HCT116 (cell line): Measurements from ENCODE around the gene KLHL18. TPM values are rescaled to one million over a fixed set of nuclear protein-coding genes. Genes with fewer than 3 reads are reported as not detected.
A peak's percentile ranks its signal among the peaks of the same experiment; 100 is the strongest.

Source experiments
- ATAC-seq: fragments of 200-7000 bp; cut with Tn5 transposase; 2 replicates; pipeline ENCODE4 v1.9.1; 2020; ENCODE audit warnings: mild to moderate bottlenecking, moderate library complexity
- BruUV-seq: library from RNA; stranded (reverse); fragments of 400-500 nt; replicated peaks from 2 replicates; lab custom pipeline; 2021; lab: Mats Ljungman, UMichigan
- CTCF ChIA-PET: fragments of 300-600 bp; sonication (Branson Sonifier 250); formaldehyde crosslinking; loops from one replicate; lab custom pipeline; 2021; ENCODE audit warnings: antibody characterized with exemption; lab: Charles Lee
- POLR2A ChIA-PET: fragments of 300-600, 350-600 bp; sonication (Branson Sonifier 250); formaldehyde crosslinking; loops from one replicate; lab custom pipeline; 2021; ENCODE audit warnings: antibody characterized with exemption; lab: Charles Lee
- RAD21 ChIA-PET, 2 experiments: fragments of 300-600 bp; sonication (Branson Sonifier 250); formaldehyde crosslinking; loops; one replicate each; lab custom pipeline; 2023; ENCODE audit warnings: low total read pairs in 2 of 2; ENCODE audit not compliant: uncharacterized antibody in 2 of 2, unreplicated experiment in 2 of 2, low non-redundant PET in 1 of 2; lab: Charles Lee
- DNase-seq: peaks from one replicate; pipeline ENCODE4 v3.0.0-alpha.2; 2010; ENCODE audit warnings: low read depth, low spot score
- H2AFZ ChIP-seq: fragments of 200-600 bp; shearing (Covaris generic), sonication (generic); 2 replicates; pipeline ENCODE4 v1.6.1; 2017; ENCODE audit warnings: low read depth, mixed run types, mixed read lengths, antibody characterized with exemption, low read length; ENCODE audit not compliant: poor library complexity, severe bottlenecking
- H3K27ac ChIP-seq: 2 replicates; pipeline ENCODE4 v1.5.1; 2012; ENCODE audit warnings: low read depth, low read length
- H3K27me3 ChIP-seq: fragments of 200-600 bp; sonication (generic); 2 replicates; pipeline ENCODE4 v1.6.1; 2016; ENCODE audit warnings: mixed run types, low read length, mixed read lengths; ENCODE audit not compliant: insufficient read depth
- H3K36me3 ChIP-seq, 2 experiments: fragments of 200-500 bp in 1 of 2; fragments of 200-600 bp in 1 of 2; sonication (Bioruptor generic) in 1 of 2; sonication (generic) in 1 of 2; 2 replicates each; pipeline versions ENCODE4 v1.5.1 to v1.6.1; 2014 to 2016; ENCODE audit warnings: low read length in 2 of 2, inconsistent platforms in 1 of 2, mixed read lengths in 1 of 2, mixed run types in 1 of 2; ENCODE audit not compliant: insufficient read depth in 2 of 2, control insufficient read depth in 1 of 2
- H3K4me1 ChIP-seq, 2 experiments: fragments of 200-600 bp in 1 of 2; sonication (generic) in 1 of 2; 2 replicates each; pipeline versions ENCODE4 v1.5.1 to v1.6.1; 2012 to 2017; ENCODE audit warnings: low read length in 2 of 2, inconsistent platforms in 1 of 2, mild to moderate bottlenecking in 1 of 2, mixed read lengths in 1 of 2, mixed run types in 1 of 2, moderate library complexity in 1 of 2; ENCODE audit not compliant: insufficient read depth in 2 of 2, control insufficient read depth in 1 of 2
- H3K4me2 ChIP-seq: fragments of 200-600 bp; sonication (generic); 2 replicates; pipeline ENCODE4 v1.6.1; 2017; ENCODE audit warnings: mixed run types, low read length, mixed read lengths
- H3K4me3 ChIP-seq, 2 experiments: fragments of 200-600 bp in 1 of 2; sonication (generic) in 1 of 2; replicated peaks in 1 of 2; 2 replicates each; pipeline ENCODE4 v1.5.1; 2011 to 2016; ENCODE audit warnings: low read length in 2 of 2, control low read depth in 1 of 2, low read depth in 1 of 2, mild to moderate bottlenecking in 1 of 2, mixed read lengths in 1 of 2, mixed run types in 1 of 2
- H3K79me2 ChIP-seq: fragments of 200-600 bp; sonication (generic); 2 replicates; pipeline ENCODE4 v1.6.1; 2017; ENCODE audit warnings: mild to moderate bottlenecking, mixed run types, low read length, moderate library complexity, mixed read lengths; ENCODE audit not compliant: insufficient read depth
- H3K9ac ChIP-seq: fragments of 200-600 bp; sonication (generic); 2 replicates; pipeline ENCODE4 v1.6.1; 2016; ENCODE audit warnings: low read length, mixed read lengths
- H3K9me2 ChIP-seq: fragments of 200-600 bp; sonication (generic), shearing (Covaris generic); 2 replicates; pipeline ENCODE4 v1.6.1; 2017; ENCODE audit warnings: mixed run types, mild to moderate bottlenecking, moderate library complexity; ENCODE audit not compliant: insufficient read depth
- H3K9me3 ChIP-seq, 2 experiments: fragments of 200-500 bp in 1 of 2; fragments of 200-600 bp in 1 of 2; sonication (Bioruptor generic) in 1 of 2; sonication (generic) in 1 of 2; 2 replicates each; pipeline ENCODE4 v1.6.1; 2014 to 2017; ENCODE audit warnings: low read length in 2 of 2, mixed read lengths in 2 of 2, inconsistent platforms in 1 of 2, low read depth in 1 of 2, mild to moderate bottlenecking in 1 of 2, mixed run types in 1 of 2, moderate library complexity in 1 of 2; ENCODE audit not compliant: control insufficient read depth in 1 of 2, insufficient read depth in 1 of 2
- H4K20me1 ChIP-seq: fragments of 200-600 bp; sonication (generic), shearing (Covaris generic); 2 replicates; pipeline ENCODE4 v1.6.1; 2017; ENCODE audit warnings: mixed run types, mild to moderate bottlenecking, moderate library complexity; ENCODE audit not compliant: insufficient read depth
- EGR1 ChIP-seq: IDR thresholded peaks from 2 replicates; pipeline ENCODE4 v1.6.1; 2012; ENCODE audit warnings: low read depth
- POLR2A ChIP-seq: IDR thresholded peaks from 2 replicates; pipeline ENCODE4 v1.7.0; 2011; ENCODE audit warnings: borderline replicate concordance; ENCODE audit not compliant: insufficient read depth, insufficient read length; ENCODE audit errors: extremely low read depth
- POLR2AphosphoS5 ChIP-seq: IDR thresholded peaks from 2 replicates; pipeline ENCODE4 v1.6.1; 2011; ENCODE audit warnings: mild to moderate bottlenecking, low read depth, low read length, moderate library complexity
- RAD21 ChIP-seq: IDR thresholded peaks from 2 replicates; pipeline ENCODE4 v1.6.1; 2012; ENCODE audit warnings: low read depth, mild to moderate bottlenecking
- SP1 ChIP-seq: IDR thresholded peaks from 2 replicates; pipeline ENCODE4 v1.6.1; 2012; ENCODE audit warnings: low read depth
- TCF7L2 ChIP-seq: IDR thresholded peaks from 2 replicates; pipeline ENCODE4 v1.7.0; 2011; ENCODE audit warnings: borderline replicate concordance, inconsistent platforms; ENCODE audit not compliant: insufficient read depth, insufficient read length; ENCODE audit errors: extremely low read depth
- YY1 ChIP-seq: IDR thresholded peaks from 2 replicates; pipeline ENCODE4 v1.6.1; 2011; ENCODE audit warnings: low read length, low read depth, moderate library complexity, mild to moderate bottlenecking; ENCODE audit not compliant: insufficient replicate concordance; ENCODE audit errors: extremely low read depth
- ZFX ChIP-seq: fragments of 450-650 bp; IDR thresholded peaks from 2 replicates; pipeline ENCODE4 v1.6.1; 2017
- intact Hi-C: fragments of 100-400 bp; cut with micrococcal nuclease; formaldehyde crosslinking; loops from 2 replicates; pipeline ENCODE4 v1.10.0; 2022
- total RNA-seq: library from RNA; stranded (reverse); gene quantifications from one replicate; pipeline ENCODE4 v1.2.1, GENCODE V29; 2021; ENCODE audit not compliant: unreplicated experiment
- TF ChIP-seq, protein P1 (sequence below): IDR thresholded peaks from 2 replicates; pipeline ENCODE4 v1.6.1; 2011; ENCODE audit warnings: mild to moderate bottlenecking, low read length, moderate library complexity; ENCODE audit not compliant: insufficient replicate concordance; ENCODE audit errors: extremely low read depth

KLHL18 gene
- total RNA-seq, 1 experiment from 2014 or later, result 32.3 TPM

DNA sequence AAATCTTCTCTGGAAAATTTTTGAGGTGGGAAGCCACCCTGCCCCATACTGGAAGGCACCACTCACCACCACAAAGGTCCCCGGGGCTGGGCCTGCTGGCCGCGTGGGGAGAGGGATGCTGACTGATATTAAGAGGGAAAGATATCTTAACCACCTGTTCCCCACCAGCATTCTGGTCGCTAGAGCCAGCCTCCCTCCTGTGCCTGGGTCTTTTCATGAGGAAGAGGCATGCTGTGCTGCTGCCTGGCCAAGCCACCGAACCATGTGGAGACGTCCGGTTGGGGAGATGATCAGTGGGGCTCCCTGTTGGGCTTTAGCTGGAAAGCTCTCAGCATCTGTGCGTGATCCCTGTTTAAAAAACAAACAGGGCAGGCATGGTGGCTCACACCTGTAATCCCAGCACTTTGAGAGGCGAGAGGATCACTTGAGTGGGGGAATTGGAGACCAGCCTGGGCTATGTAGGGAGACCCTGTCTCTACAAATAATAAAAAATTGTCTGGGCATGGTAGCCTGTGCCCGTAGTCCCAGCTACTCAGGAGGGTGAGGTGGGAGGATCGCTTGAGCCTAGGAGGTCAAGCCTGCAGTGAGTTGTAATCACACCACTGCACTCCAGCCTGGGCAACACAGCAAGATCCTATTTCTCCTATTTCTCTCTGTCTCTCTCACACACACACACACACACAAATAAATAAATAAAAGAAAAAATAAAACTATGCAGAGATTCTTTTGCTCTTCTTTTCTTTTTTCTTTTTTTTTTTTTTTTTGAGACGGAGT is 1.0 kb downstream of the KLHL18 start:
- peak; percentile 12; the same call in 1 of the 2 replicates for ATAC-seq
- Histone ChIP-seq H3K9me3 (no peaks in the 10 kb centered on the region), H3K4me3 (peak overlapping the region; percentile 84 to 99), H3K36me3 (peaks cover under 1 to 7% of the 10 kb centered on the region in 2 experiments; a peak in 1 of 4 replicates), H3K9me2 (no peaks in the 10 kb centered on the region), H3K79me2 (peaks cover 77% of the 10 kb centered on the region), H3K27me3 (no peaks in the 10 kb centered on the region), H4K20me1 (no peaks in the 10 kb centered on the region), H2AFZ (no peak overlapping the region), H3K4me1 (peaks cover 11 to 19% of the 10 kb centered on the region in 2 experiments; a peak in 3 of 4 replicates), H3K4me2 (peak overlapping the region; percentile 74), H3K9ac (peak overlapping the region; percentile 91), H3K27ac (peak overlapping the region; percentile 76)
- ChIA-PET RAD21 (no interaction called here), POLR2A (interaction anchor here (0.7 kb wide), 1 partner anchor 96 kb away, joined by 5 read pairs; no protein-coding TSS in a partner anchor), CTCF (no interaction called here)
- intact Hi-C loops, result no loop called here
- TSS peak; percentile 84 for BruUV-seq
- no peak for DNase-seq
- no peak for TF ChIP-seq POLR2AphosphoS5
- TF ChIP-seq YY1, result no peak
- no peak for TF ChIP-seq POLR2A
- no peak for TF ChIP-seq RAD21
- TF ChIP-seq SP1, result no peak
- TF ChIP-seq, protein P1, sequence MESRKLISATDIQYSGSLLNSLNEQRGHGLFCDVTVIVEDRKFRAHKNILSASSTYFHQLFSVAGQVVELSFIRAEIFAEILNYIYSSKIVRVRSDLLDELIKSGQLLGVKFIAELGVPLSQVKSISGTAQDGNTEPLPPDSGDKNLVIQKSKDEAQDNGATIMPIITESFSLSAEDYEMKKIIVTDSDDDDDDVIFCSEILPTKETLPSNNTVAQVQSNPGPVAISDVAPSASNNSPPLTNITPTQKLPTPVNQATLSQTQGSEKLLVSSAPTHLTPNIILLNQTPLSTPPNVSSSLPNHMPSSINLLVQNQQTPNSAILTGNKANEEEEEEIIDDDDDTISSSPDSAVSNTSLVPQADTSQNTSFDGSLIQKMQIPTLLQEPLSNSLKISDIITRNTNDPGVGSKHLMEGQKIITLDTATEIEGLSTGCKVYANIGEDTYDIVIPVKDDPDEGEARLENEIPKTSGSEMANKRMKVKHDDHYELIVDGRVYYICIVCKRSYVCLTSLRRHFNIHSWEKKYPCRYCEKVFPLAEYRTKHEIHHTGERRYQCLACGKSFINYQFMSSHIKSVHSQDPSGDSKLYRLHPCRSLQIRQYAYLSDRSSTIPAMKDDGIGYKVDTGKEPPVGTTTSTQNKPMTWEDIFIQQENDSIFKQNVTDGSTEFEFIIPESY, result no peak
- no peak for TF ChIP-seq ZFX
- TF ChIP-seq EGR1, result no peak
- TF ChIP-seq TCF7L2, result no peak
